PFSK-1 (cell line): Measurements from ENCODE around the gene LBR.

Source experiments
- FOXP2 ChIP-seq: optimal IDR thresholded peaks from 2 replicates; pipeline ENCODE3; 2011; ENCODE audit warnings: borderline replicate concordance, control low read depth, inconsistent platforms; ENCODE audit not compliant: insufficient read depth; ENCODE audit errors: extremely low read length, extremely low read depth
- POLR2AphosphoS5 ChIP-seq: IDR thresholded peaks from 2 replicates; pipeline ENCODE4 v1.6.1; 2012; ENCODE audit warnings: low read depth, mild to moderate bottlenecking, control low read depth, low read length, moderate library complexity
- SIN3A ChIP-seq: IDR thresholded peaks from 2 replicates; pipeline ENCODE4 v1.6.1; 2012; ENCODE audit warnings: mild to moderate bottlenecking, low read length, moderate library complexity, borderline replicate concordance; ENCODE audit not compliant: insufficient read depth
- TAF1 ChIP-seq: IDR thresholded peaks from 2 replicates; pipeline ENCODE4 v1.6.1; 2012; ENCODE audit warnings: low read length, control low read depth, borderline replicate concordance; ENCODE audit not compliant: insufficient read depth
- TF ChIP-seq, protein P1 (sequence below), 2 experiments: IDR thresholded peaks; 2 replicates each; pipeline versions ENCODE4 v1.6.1 to v1.8.0; 2011 to 2012; ENCODE audit warnings: low read depth in 2 of 2, low read length in 2 of 2, control low read depth in 1 of 2, inconsistent platforms in 1 of 2, mild to moderate bottlenecking in 1 of 2, moderate library complexity in 1 of 2; ENCODE audit not compliant: insufficient read depth in 1 of 2

Gene LBR

DNA sequence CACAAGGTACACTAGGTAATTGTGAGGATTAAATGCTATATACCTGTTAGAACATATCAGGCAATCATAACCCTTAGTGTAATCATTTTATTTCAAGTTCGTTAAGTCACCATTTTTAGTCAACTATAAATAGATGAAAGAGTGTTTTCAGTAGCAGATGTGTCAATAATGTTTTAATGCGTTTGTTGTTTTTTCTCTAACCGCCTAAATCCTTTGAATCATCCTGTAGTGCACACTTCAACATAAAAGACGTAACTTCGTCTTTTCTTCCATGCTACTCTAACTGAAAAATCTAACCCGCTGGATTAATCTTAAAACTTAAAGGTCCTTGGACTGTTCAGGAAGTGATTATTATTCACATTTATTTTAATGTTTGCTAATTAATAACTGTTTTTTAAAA, 7.2 kb upstream of the LBR start:
- TF ChIP-seq TAF1 (no peak), FOXP2 (no peak), POLR2AphosphoS5 (no peak), SIN3A (no peak)
- TF ChIP-seq, protein P1, sequence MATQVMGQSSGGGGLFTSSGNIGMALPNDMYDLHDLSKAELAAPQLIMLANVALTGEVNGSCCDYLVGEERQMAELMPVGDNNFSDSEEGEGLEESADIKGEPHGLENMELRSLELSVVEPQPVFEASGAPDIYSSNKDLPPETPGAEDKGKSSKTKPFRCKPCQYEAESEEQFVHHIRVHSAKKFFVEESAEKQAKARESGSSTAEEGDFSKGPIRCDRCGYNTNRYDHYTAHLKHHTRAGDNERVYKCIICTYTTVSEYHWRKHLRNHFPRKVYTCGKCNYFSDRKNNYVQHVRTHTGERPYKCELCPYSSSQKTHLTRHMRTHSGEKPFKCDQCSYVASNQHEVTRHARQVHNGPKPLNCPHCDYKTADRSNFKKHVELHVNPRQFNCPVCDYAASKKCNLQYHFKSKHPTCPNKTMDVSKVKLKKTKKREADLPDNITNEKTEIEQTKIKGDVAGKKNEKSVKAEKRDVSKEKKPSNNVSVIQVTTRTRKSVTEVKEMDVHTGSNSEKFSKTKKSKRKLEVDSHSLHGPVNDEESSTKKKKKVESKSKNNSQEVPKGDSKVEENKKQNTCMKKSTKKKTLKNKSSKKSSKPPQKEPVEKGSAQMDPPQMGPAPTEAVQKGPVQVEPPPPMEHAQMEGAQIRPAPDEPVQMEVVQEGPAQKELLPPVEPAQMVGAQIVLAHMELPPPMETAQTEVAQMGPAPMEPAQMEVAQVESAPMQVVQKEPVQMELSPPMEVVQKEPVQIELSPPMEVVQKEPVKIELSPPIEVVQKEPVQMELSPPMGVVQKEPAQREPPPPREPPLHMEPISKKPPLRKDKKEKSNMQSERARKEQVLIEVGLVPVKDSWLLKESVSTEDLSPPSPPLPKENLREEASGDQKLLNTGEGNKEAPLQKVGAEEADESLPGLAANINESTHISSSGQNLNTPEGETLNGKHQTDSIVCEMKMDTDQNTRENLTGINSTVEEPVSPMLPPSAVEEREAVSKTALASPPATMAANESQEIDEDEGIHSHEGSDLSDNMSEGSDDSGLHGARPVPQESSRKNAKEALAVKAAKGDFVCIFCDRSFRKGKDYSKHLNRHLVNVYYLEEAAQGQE (IDR thresholded peaks at IDR 0.05; ENCODE audit: insufficient read depth in 1 of 2, low read depth in 2 of 2, low read length in 2 of 2) = no peak

DNA sequence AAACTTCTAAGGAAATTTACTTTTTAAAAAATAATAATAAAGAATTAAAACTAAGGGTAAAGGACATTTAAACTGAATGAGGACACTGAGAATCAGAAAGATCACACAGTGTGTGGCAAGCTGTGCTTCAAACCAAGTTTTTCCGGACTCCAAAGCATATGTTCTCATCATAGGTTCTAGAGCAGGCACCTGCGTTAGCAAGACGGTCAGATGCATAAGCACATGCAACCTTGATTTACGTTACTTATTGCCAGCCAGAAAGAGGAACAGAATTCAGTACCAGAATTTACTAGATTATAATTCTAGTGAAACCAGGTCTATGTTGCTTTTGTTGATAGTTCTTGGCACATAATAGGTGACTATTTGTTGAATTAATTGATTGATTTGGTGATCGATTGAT, 6.2 kb upstream of the LBR start:
- TF ChIP-seq TAF1 = no peak
- TF ChIP-seq SIN3A = no peak
- TF ChIP-seq FOXP2 = no peak
- TF ChIP-seq, protein P1 (IDR thresholded peaks at IDR 0.05; ENCODE audit: insufficient read depth in 1 of 2, low read depth in 2 of 2, low read length in 2 of 2) = no peak
- TF ChIP-seq POLR2AphosphoS5 = no peak

DNA sequence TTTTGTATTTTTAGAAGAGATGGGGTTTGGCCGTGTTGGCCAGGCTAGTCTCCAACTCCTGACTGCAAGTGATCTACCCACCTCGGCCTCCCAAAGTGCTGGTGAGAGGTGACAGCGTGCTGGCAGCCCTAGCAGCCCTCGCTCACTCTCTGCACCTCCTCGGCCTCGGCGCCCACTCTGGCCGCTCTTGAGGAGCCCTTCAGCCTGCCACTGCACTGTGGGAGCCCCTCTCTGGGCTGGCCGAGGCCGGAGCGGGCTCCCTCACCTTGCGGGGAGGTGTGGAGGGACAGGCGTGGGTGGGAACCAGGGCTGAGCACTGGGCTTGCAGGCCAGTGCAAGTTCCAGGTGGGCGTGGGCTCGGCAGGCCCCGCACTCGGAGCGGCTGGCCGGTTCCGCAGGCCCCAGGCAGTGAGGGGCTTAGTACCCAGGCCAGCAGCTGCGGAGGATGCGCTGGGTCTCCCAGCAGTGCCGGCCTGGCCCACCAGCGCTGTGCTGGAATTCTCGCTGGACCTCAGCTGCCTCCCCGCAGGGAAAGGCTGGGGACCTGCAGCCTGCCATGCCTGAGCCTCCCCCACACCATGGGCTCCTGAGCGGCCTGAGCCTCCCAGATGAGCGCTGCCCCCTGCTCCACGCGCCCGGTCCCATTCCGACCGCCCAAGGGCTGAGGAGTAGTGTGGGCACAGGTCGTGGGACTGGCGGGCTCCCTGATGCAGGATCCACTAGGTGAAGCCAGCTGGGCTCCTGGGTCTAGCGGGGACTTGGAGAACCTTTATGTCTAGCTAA, 3.4 kb upstream of the LBR start:
- no peak for TF ChIP-seq TAF1
- TF ChIP-seq, protein P1 (IDR thresholded peaks at IDR 0.05; ENCODE audit: insufficient read depth in 1 of 2, low read depth in 2 of 2, low read length in 2 of 2) = no peak
- no peak for TF ChIP-seq SIN3A
- TF ChIP-seq POLR2AphosphoS5 = no peak
- no peak for TF ChIP-seq FOXP2

DNA sequence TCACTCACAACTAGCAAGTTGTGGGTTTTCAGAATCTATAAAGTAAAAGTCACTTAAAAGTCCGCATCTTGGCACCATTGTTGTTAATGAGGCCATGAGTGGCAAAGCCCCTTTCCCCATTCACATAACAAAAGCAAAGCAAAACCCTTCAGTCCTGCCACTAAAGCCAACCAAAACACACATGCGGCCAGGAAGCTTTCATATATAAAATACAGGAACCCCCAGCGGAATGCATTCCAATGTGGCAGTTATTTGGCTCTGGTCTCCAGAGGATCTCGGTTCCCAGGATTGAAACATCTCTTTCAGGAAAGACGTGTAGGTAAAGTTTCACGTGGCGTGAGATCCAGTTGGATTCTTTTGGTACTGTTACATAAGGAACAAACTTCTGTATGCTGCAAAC, 2.5 kb upstream of the LBR start:
- no peak for TF ChIP-seq POLR2AphosphoS5
- no peak for TF ChIP-seq SIN3A
- TF ChIP-seq, protein P1 (IDR thresholded peaks at IDR 0.05; ENCODE audit: insufficient read depth in 1 of 2, low read depth in 2 of 2, low read length in 2 of 2) = no peak
- no peak for TF ChIP-seq TAF1
- TF ChIP-seq FOXP2 = no peak

DNA sequence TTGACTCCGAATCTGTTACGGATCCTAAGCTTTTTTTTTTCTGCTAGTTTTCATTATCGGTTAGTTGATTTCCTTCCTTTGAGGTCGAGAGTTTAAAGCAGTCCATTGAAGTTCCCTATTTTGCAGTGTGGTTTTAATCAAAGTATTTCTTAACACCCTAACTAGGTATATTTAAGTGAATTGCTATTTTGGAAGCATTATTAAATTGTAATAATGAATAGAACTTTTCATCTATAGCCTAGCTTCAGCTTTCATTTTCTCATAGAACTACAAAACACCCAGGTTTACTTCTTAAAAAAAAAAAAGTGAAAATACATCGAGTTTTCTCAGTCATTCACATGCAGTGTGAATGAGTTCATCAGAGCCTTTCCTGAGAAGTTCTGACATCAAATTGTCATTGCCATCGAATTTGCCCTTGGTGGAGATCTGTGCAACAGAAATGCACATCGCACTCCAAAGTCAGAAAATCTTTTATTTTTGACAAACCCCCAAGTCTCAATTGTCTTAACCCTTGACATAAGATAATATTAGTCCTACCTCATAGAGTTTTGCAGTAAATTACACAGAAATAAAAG, 1.1 kb upstream of the LBR start:
- TF ChIP-seq, protein P1 (IDR thresholded peaks at IDR 0.05; ENCODE audit: insufficient read depth in 1 of 2, low read depth in 2 of 2, low read length in 2 of 2) = no peak
